ENCODE results near the gene NPAS3.

NPAS3 gene

GRCh38 chr14:32950584-32950983 is 11.9 kb downstream of the NPAS3 start:
- H3K27ac Mint-ChIP-seq (ENCODE audit: low read depth): no peak overlapping the region
- no peaks in the 10 kb centered on the region for H3K36me3 Mint-ChIP-seq (ENCODE audit: insufficient read depth)
- no peaks in the 10 kb centered on the region for H3K4me1 Mint-ChIP-seq
- ATAC-seq (replicated peaks; ENCODE audit: extremely low read depth, poor library complexity, severe bottlenecking): no peak
- peaks cover 5% of the 10 kb centered on the region for H3K9me3 Mint-ChIP-seq
- H3K27me3 Mint-ChIP-seq: no peaks in the 10 kb centered on the region
- DNase-seq (ENCODE audit: low spot score in 2 of 2): no peak
- H3K4me3 Mint-ChIP-seq: no peak overlapping the region

DNA sequence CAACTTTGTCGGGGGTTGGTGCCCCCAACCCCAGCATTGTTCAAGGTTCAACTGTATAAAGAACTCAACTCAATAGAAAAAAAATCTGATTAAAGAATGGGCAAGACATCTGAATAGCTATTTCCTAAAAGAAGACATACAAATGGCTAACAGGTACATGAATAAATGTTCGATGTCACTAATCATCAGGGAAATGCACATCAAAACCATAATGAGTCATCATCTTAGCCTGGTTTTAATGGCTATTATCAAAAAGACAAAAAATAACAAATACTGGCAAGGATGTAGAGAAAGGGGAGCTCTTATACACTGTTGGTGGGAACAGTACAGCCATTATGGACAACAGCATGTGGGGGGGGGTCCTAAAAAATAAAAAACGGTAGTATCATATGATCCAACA is 28.7 kb downstream of the NPAS3 start:
- Mint-ChIP-seq H3K4me1 (no peaks in the 10 kb centered on the region), H3K9me3 (peaks cover 10% of the 10 kb centered on the region), H3K4me3 (no peak overlapping the region), H3K36me3 (ENCODE audit: insufficient read depth) (no peaks in the 10 kb centered on the region), H3K27ac (ENCODE audit: low read depth) (no peak overlapping the region), H3K27me3 (no peaks in the 10 kb centered on the region)
- DNase-seq (ENCODE audit: low spot score in 2 of 2): no peak
- no peak for ATAC-seq (replicated peaks; ENCODE audit: extremely low read depth, poor library complexity, severe bottlenecking)

DNA sequence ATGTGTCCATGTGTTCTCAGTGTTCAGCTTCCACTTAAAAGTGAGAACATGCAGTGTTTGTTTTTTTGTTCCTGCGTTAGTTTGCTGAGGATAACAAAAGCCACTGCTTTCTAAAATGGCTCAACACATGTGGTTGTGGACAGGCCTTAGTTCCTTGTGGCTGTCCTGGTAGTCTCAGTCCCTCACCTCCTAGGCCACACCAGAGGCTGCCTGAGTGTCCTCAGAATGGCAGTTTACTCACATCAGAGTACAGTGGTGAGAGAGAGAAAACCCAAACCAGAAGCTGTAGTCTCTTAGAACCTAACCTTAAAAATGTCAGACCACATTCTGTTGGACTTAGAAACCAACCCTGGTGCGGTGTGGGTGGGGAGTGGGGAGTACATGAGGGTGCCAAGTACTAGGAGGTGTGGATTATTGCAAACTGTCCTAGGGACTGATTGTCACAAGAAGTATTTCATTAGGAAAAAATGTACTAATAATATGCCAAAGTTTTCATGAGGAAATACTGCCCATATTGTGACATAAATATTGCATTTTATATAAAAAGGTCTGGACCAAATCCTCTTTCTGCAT is 30.4 kb downstream of the NPAS3 start:
- no peak overlapping the region for H3K27ac Mint-ChIP-seq (ENCODE audit: low read depth)
- no peak overlapping the region for H3K4me3 Mint-ChIP-seq
- H3K36me3 Mint-ChIP-seq (ENCODE audit: insufficient read depth): no peaks in the 10 kb centered on the region
- H3K9me3 Mint-ChIP-seq: peaks cover 15% of the 10 kb centered on the region
- H3K4me1 Mint-ChIP-seq: no peaks in the 10 kb centered on the region
- H3K27me3 Mint-ChIP-seq: no peaks in the 10 kb centered on the region
- ATAC-seq (replicated peaks; ENCODE audit: extremely low read depth, poor library complexity, severe bottlenecking) (no peak), DNase-seq (ENCODE audit: low spot score in 2 of 2) (no peak)

GRCh38 chr14:32977913-32978312 is 39.2 kb downstream of the NPAS3 start:
- DNase-seq (ENCODE audit: low spot score in 2 of 2): no peak

DNA sequence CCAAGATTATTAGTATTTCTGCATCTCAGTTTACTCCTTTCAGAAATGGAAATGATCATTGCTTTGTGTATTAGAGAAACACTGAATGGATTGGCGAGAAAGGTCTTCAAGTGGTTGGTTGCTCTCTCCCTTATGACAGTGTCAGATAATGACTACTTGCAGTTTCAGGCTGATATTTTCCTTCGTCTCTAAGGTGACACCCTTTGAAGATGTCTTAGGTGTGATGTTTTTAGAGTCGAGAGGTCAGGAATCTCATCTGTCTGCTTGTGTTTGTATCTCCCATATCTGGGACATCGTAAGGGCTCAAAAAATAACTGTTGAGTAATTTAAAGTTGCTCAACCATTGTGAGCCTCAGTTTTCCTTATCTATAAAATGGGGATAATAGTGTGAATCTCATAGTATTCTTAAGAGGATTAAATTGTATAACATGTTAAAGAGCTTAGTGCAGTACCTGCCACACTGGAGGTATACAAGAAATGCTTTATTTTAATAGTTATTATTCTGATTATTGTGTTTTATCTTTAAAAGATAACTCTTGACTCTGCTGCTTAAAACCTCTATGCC is 40.1 kb downstream of the NPAS3 start:
- Mint-ChIP-seq H3K27me3 (no peaks in the 10 kb centered on the region), H3K4me3 (no peak overlapping the region), H3K9me3 (peaks cover 17% of the 10 kb centered on the region), H3K36me3 (ENCODE audit: insufficient read depth) (no peaks in the 10 kb centered on the region), H3K4me1 (no peaks in the 10 kb centered on the region), H3K27ac (ENCODE audit: low read depth) (no peak overlapping the region)
- ATAC-seq (replicated peaks; ENCODE audit: extremely low read depth, poor library complexity, severe bottlenecking) (no peak), DNase-seq (ENCODE audit: low spot score in 2 of 2) (no peak)

More at GRCh38 chr14:32977913-32978312, 39.2 kb downstream of the NPAS3 start:
- H3K36me3 Mint-ChIP-seq (ENCODE audit: insufficient read depth): no peaks in the 10 kb centered on the region
- H3K4me1 Mint-ChIP-seq: no peaks in the 10 kb centered on the region
- no peaks in the 10 kb centered on the region for H3K27me3 Mint-ChIP-seq
- H3K27ac Mint-ChIP-seq (ENCODE audit: low read depth): no peak overlapping the region
- no peak overlapping the region for H3K4me3 Mint-ChIP-seq
- H3K9me3 Mint-ChIP-seq: peaks cover 17% of the 10 kb centered on the region
- no peak for ATAC-seq (replicated peaks; ENCODE audit: extremely low read depth, poor library complexity, severe bottlenecking)

- ATAC-seq (replicated peaks; ENCODE audit: extremely low read depth, poor library complexity, severe bottlenecking) (no peak), DNase-seq (ENCODE audit: low spot score in 2 of 2) (no peak)
- H3K4me3 Mint-ChIP-seq: no peak overlapping the region
- peaks cover 22% of the 10 kb centered on the region for H3K9me3 Mint-ChIP-seq
- no peak overlapping the region for H3K27ac Mint-ChIP-seq (ENCODE audit: low read depth)
- H3K36me3 Mint-ChIP-seq (ENCODE audit: insufficient read depth): no peaks in the 10 kb centered on the region
- H3K27me3 Mint-ChIP-seq: no peaks in the 10 kb centered on the region
- H3K4me1 Mint-ChIP-seq: no peaks in the 10 kb centered on the region
These were observed 41.7 kb downstream of the NPAS3 start for GRCh38 chr14:32980178-32980901.

GRCh38 chr14:32980902-32981501 is 42.3 kb downstream of the NPAS3 start:
- ATAC-seq (replicated peaks; ENCODE audit: extremely low read depth, poor library complexity, severe bottlenecking) (no peak), DNase-seq (ENCODE audit: low spot score in 2 of 2) (no peak)
- H3K4me3 Mint-ChIP-seq: no peak overlapping the region
- H3K27me3 Mint-ChIP-seq: no peaks in the 10 kb centered on the region
- no peak overlapping the region for H3K27ac Mint-ChIP-seq (ENCODE audit: low read depth)
- peaks cover 26% of the 10 kb centered on the region for H3K9me3 Mint-ChIP-seq
- H3K36me3 Mint-ChIP-seq (ENCODE audit: insufficient read depth): no peaks in the 10 kb centered on the region
- no peaks in the 10 kb centered on the region for H3K4me1 Mint-ChIP-seq

GRCh38 chr14:32984241-32984930 is 45.7 kb downstream of the NPAS3 start:
- DNase-seq (ENCODE audit: low spot score in 2 of 2) (no peak), ATAC-seq (replicated peaks; ENCODE audit: extremely low read depth, poor library complexity, severe bottlenecking) (no peak)
- Mint-ChIP-seq H3K36me3 (ENCODE audit: insufficient read depth) (no peaks in the 10 kb centered on the region), H3K27me3 (no peaks in the 10 kb centered on the region), H3K9me3 (peaks cover 27% of the 10 kb centered on the region), H3K4me3 (no peak overlapping the region), H3K27ac (ENCODE audit: low read depth) (no peak overlapping the region), H3K4me1 (no peaks in the 10 kb centered on the region)

GRCh38 chr14:32985866-32986265 is 47.2 kb downstream of the NPAS3 start:
- peaks cover 32% of the 10 kb centered on the region for H3K9me3 Mint-ChIP-seq
- H3K27me3 Mint-ChIP-seq: no peaks in the 10 kb centered on the region
- no peaks in the 10 kb centered on the region for H3K36me3 Mint-ChIP-seq (ENCODE audit: insufficient read depth)
- H3K4me1 Mint-ChIP-seq: no peaks in the 10 kb centered on the region
- H3K4me3 Mint-ChIP-seq: no peak overlapping the region
- ATAC-seq (replicated peaks; ENCODE audit: extremely low read depth, poor library complexity, severe bottlenecking) (no peak), DNase-seq (ENCODE audit: low spot score in 2 of 2) (no peak)
- no peak overlapping the region for H3K27ac Mint-ChIP-seq (ENCODE audit: low read depth)

DNA sequence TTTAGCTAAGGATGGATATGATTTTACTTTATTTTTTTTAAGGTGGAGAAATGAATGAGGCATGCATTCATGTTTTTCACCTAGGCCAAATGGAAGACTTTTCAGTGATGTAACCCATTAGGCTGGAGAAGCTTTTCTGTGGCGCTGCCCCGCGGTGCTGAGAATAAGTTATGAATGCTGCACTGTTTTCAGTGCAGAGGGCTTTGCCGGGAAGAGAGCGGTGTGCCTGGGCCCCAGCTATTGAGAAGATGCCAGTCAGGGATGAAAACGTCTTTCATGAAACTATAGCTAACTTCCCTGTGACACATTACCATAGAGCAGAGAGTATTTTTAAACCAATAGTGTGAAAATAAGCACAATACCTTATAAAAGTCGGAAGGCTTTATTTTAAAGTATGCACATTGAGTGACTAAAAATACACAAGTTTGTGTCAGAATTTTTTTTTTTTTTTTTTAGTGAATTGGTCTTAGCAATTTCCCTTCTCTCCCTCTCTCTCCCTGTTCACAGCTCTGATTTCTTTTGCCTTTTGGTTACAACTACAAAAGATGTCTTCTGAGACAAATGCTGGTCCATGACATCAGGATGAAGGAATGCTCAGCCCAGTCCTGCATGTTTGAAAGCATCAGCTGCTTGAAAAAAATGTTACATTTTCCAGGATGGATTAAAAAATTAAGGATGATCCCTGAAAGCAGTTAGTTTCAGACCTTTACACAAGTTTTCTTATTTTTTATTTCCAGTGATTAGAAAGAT is 48.3 kb downstream of the NPAS3 start:
- H3K4me3 Mint-ChIP-seq: no peak overlapping the region

GRCh38 chr14:32991691-32992090 is 53.0 kb downstream of the NPAS3 start:
- DNase-seq (ENCODE audit: low spot score in 2 of 2) (no peak), ATAC-seq (replicated peaks; ENCODE audit: extremely low read depth, poor library complexity, severe bottlenecking) (no peak)
- no peaks in the 10 kb centered on the region for H3K27me3 Mint-ChIP-seq
- H3K4me1 Mint-ChIP-seq: no peaks in the 10 kb centered on the region
- H3K36me3 Mint-ChIP-seq (ENCODE audit: insufficient read depth): no peaks in the 10 kb centered on the region
- H3K27ac Mint-ChIP-seq (ENCODE audit: low read depth): no peak overlapping the region
- H3K9me3 Mint-ChIP-seq: peaks cover 27% of the 10 kb centered on the region
- no peak overlapping the region for H3K4me3 Mint-ChIP-seq

More for the DNA sequence above, 48.3 kb downstream of the NPAS3 start:
- Mint-ChIP-seq H3K4me1 (no peaks in the 10 kb centered on the region), H3K27ac (ENCODE audit: low read depth) (no peak overlapping the region), H3K36me3 (ENCODE audit: insufficient read depth) (no peaks in the 10 kb centered on the region), H3K27me3 (no peaks in the 10 kb centered on the region), H3K9me3 (peaks cover 28% of the 10 kb centered on the region)
- ATAC-seq (replicated peaks; ENCODE audit: extremely low read depth, poor library complexity, severe bottlenecking) (no peak), DNase-seq (ENCODE audit: low spot score in 2 of 2) (no peak)

- Mint-ChIP-seq H3K27me3 (no peaks in the 10 kb centered on the region), H3K27ac (ENCODE audit: low read depth) (no peak overlapping the region), H3K36me3 (ENCODE audit: insufficient read depth) (no peaks in the 10 kb centered on the region), H3K9me3 (peaks cover 30% of the 10 kb centered on the region), H3K4me1 (no peaks in the 10 kb centered on the region), H3K4me3 (no peak overlapping the region)
- ATAC-seq (replicated peaks; ENCODE audit: extremely low read depth, poor library complexity, severe bottlenecking) (no peak), DNase-seq (ENCODE audit: low spot score in 2 of 2) (no peak)
These were observed 55.2 kb downstream of the NPAS3 start for GRCh38 chr14:32993921-32994320.

All from central memory CD8-positive, alpha-beta T cell (primary cell).